ENCODE data around the gene COL25A1.

The COL25A1 gene

DNA sequence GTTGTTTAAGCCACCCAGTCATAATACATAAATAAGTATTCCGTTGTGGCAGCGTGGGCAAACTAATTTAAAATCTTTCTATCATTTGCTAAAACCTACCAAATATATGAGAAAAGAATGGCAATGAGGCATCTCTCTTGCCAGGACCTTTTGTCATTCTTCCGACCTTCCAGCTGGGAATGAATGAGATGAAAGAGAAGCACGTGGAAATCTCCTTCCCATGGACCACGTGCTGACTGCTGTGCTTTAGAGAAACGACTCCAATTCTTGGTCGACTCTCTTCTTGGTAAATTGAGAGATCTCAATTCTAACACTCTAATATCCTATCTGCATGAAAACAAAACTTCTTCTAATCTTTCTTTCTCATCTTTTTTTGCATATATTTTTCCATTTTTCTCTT lies 116.5 kb downstream of the COL25A1 start:
- no peak overlapping the region for H3K4me3 ChIP-seq (ENCODE audit: control insufficient read depth, low read depth, low read length)
- TF ChIP-seq, protein P1, sequence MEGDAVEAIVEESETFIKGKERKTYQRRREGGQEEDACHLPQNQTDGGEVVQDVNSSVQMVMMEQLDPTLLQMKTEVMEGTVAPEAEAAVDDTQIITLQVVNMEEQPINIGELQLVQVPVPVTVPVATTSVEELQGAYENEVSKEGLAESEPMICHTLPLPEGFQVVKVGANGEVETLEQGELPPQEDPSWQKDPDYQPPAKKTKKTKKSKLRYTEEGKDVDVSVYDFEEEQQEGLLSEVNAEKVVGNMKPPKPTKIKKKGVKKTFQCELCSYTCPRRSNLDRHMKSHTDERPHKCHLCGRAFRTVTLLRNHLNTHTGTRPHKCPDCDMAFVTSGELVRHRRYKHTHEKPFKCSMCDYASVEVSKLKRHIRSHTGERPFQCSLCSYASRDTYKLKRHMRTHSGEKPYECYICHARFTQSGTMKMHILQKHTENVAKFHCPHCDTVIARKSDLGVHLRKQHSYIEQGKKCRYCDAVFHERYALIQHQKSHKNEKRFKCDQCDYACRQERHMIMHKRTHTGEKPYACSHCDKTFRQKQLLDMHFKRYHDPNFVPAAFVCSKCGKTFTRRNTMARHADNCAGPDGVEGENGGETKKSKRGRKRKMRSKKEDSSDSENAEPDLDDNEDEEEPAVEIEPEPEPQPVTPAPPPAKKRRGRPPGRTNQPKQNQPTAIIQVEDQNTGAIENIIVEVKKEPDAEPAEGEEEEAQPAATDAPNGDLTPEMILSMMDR (IDR thresholded peaks at IDR 0.05; ENCODE audit: control insufficient read depth, insufficient read depth, low read depth, low read length, missing control alignments), result no peak
- DNase-seq (ENCODE audit: low read depth), result no peak

DNA sequence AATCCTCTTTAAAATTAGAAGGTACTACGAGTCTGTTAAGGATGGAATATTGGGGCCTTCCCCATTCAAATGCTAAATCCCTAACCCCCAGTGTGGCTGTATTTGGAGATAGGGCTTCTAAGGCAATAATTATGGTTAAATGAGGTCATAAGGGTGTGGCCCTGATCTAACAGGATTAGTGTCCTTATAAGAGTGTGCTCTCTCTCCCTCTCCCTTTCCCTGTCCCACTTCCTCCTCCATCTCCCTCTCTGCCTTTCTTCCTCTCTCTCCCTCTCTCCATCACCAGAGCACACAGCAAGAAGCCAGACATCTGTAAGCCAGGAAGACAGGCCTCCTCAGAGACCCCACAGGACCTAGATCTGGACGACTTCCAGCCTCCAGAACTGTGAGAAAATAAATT lies 116.9 kb downstream of the COL25A1 start:
- H3K4me3 ChIP-seq (ENCODE audit: control insufficient read depth, low read depth, low read length), result no peak overlapping the region
- TF ChIP-seq, protein P1 (IDR thresholded peaks at IDR 0.05; ENCODE audit: control insufficient read depth, insufficient read depth, low read depth, low read length, missing control alignments), result no peak
- DNase-seq (ENCODE audit: low read depth), result no peak

DNA sequence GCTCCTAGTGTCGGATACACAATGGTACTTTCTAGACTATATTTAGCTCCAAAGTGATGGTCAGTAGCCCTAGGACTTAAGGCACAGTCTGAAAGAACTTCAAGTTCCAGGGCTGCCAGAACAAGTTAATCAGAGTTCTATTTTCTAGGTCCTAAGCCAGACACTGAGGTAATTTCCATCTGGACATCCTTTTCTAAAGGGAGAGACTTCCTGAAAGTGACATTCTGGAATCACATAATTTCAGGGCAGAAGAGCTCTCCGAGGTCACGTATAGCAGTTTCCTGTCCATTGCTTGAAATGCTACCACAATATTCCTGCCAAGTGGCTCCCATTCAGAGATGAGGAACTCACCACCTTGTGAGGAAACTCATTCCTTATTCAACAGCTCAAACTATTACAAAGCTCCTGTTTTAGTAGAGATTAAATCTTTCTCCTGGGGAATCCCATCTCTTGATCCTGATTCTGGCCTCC lies 117.9 kb downstream of the COL25A1 start:
- TF ChIP-seq, protein P1 (IDR thresholded peaks at IDR 0.05; ENCODE audit: control insufficient read depth, insufficient read depth, low read depth, low read length, missing control alignments), result no peak
- no peak for DNase-seq (ENCODE audit: low read depth)
- no peak overlapping the region for H3K4me3 ChIP-seq (ENCODE audit: control insufficient read depth, low read depth, low read length)

DNA sequence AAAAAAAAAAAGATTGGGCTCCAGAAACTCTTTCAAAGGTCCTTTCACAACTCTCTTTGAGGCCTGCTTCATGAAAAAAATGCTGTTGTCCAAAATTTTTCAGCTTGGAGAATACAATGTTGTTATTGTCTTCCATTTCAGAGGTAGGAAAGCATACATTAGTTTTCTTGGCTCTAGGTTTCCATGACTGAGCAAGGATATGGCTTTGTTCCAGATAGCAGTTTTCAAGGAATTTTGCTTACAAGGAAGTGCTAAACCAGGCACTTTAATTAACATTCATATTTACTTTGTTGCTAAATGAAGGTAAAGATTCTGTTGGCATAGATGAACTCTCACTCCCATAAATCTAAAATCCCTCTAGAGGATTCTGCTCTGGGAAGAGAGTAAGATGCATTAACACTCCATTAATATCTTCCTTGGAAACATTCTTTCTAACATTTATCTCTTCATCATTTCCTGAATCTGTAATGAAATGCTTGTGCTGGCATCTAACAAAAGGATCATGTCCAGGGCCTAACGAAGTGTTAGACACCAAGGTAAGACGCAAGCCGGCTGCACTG lies 118.4 kb downstream of the COL25A1 start:
- DNase-seq (ENCODE audit: low read depth), result no peak

DNA sequence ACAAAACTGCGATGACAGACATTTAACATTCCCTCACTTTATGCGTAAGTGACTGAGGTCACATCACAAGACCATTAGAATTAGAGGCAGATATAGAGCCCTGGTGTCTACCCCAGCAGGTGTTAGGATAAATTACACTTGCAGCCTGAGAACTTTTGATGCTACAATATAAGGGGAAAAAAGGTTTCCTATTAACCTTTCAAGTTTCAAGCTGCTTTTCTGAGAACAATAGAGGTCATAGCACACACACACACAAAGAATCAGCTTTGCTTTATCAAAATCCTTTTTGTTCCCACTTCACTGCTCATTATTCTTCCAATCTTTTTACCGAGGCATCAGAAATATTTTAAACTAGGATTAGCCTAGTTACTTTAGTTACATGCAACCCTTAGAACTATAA lies 119.8 kb downstream of the COL25A1 start:
- no peak overlapping the region for H3K4me3 ChIP-seq (ENCODE audit: control insufficient read depth, low read depth, low read length)
- TF ChIP-seq, protein P1 (IDR thresholded peaks at IDR 0.05; ENCODE audit: control insufficient read depth, insufficient read depth, low read depth, low read length, missing control alignments), result no peak
- no peak for DNase-seq (ENCODE audit: low read depth)

More for the DNA sequence above, 118.4 kb downstream of the COL25A1 start:
- H3K4me3 ChIP-seq (ENCODE audit: control insufficient read depth, low read depth, low read length), result no peak overlapping the region
- TF ChIP-seq, protein P1 (IDR thresholded peaks at IDR 0.05; ENCODE audit: control insufficient read depth, insufficient read depth, low read depth, low read length, missing control alignments), result no peak

DNA sequence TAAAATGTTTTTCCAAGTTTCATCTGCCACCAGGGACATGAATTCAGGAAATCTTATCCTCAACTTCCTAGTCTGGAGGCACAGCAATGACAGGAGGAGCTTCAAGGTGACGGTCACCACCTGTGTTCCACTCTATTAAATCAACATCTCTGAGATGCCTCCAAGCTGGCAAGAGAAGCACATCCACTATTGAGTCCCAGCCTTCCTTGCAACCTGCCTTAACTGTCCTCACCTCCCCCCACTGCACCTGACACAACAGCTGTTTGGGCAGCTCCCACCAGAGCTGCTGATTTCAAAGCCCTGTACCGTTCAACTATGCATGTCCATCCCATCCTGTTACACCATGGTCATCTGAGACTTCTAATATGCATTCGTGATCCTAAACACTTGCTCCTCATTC lies 123.4 kb downstream of the COL25A1 start:
- DNase-seq (ENCODE audit: low read depth), result no peak
- H3K4me3 ChIP-seq (ENCODE audit: control insufficient read depth, low read depth, low read length), result no peak overlapping the region
- TF ChIP-seq, protein P1 (IDR thresholded peaks at IDR 0.05; ENCODE audit: control insufficient read depth, insufficient read depth, low read depth, low read length, missing control alignments), result no peak

Measured in AG09309 (cell line).